ENCODE results near the gene EMC7. TPM values are rescaled to one million over a fixed set of nuclear protein-coding genes. Genes with fewer than 3 reads are reported as not detected.
A peak's percentile ranks its signal among the peaks of the same experiment; 100 is the strongest.

Gene EMC7
- total and polyA plus RNA-seq, 2 of the 13 experiments (the other 11 are each of a cell fraction or from before 2014, with no cell fraction given): 46.8 to 113 TPM

DNA sequence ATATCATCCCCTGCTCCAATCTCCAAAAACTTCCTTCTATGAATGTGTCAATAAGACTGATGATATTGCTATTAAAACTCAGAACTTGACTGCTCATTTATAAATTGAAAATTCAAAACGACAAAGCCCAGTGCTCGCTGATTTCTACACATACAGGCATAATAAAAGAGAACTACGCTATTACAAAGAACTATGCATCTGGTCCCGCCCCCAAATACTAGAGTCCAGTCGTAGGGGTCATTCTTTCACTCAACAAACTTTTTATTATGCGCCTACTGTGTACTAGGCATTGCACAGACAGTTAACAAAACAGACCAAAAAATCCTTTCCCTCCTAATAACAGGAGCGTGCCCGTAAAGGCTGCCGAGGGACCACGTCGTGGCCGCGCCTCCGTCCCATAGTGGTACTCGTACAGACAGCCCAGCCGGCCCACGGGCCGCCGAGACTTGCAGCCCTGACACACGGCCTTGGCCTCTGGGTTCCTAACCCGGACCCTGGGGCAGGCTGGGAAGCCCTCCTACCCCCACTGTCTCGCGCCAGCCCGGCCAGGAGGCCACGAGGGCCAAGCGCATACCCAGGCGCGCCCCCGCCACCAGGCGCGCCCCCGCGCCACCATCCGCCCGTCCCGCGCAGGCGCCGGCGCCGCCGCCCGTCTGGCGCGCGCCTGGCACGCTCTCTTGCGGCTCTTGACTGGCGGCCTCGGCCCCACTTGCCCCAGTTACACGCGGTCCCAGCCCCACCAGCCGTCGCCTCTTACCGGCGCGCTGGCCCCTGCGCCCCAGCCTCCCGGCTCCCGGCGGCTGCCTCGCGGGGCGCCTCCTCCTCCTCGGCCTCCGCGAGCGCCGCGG is 63.4 kb downstream of the EMC7 start (continued):
- TF ChIP-seq, protein P1, sequence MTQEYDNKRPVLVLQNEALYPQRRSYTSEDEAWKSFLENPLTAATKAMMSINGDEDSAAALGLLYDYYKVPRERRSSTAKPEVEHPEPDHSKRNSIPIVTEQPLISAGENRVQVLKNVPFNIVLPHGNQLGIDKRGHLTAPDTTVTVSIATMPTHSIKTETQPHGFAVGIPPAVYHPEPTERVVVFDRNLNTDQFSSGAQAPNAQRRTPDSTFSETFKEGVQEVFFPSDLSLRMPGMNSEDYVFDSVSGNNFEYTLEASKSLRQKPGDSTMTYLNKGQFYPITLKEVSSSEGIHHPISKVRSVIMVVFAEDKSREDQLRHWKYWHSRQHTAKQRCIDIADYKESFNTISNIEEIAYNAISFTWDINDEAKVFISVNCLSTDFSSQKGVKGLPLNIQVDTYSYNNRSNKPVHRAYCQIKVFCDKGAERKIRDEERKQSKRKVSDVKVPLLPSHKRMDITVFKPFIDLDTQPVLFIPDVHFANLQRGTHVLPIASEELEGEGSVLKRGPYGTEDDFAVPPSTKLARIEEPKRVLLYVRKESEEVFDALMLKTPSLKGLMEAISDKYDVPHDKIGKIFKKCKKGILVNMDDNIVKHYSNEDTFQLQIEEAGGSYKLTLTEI (CRISPR knock-in tag; conservative IDR thresholded peaks at IDR 0.05): no peak
- TF ChIP-seq, protein P2, sequence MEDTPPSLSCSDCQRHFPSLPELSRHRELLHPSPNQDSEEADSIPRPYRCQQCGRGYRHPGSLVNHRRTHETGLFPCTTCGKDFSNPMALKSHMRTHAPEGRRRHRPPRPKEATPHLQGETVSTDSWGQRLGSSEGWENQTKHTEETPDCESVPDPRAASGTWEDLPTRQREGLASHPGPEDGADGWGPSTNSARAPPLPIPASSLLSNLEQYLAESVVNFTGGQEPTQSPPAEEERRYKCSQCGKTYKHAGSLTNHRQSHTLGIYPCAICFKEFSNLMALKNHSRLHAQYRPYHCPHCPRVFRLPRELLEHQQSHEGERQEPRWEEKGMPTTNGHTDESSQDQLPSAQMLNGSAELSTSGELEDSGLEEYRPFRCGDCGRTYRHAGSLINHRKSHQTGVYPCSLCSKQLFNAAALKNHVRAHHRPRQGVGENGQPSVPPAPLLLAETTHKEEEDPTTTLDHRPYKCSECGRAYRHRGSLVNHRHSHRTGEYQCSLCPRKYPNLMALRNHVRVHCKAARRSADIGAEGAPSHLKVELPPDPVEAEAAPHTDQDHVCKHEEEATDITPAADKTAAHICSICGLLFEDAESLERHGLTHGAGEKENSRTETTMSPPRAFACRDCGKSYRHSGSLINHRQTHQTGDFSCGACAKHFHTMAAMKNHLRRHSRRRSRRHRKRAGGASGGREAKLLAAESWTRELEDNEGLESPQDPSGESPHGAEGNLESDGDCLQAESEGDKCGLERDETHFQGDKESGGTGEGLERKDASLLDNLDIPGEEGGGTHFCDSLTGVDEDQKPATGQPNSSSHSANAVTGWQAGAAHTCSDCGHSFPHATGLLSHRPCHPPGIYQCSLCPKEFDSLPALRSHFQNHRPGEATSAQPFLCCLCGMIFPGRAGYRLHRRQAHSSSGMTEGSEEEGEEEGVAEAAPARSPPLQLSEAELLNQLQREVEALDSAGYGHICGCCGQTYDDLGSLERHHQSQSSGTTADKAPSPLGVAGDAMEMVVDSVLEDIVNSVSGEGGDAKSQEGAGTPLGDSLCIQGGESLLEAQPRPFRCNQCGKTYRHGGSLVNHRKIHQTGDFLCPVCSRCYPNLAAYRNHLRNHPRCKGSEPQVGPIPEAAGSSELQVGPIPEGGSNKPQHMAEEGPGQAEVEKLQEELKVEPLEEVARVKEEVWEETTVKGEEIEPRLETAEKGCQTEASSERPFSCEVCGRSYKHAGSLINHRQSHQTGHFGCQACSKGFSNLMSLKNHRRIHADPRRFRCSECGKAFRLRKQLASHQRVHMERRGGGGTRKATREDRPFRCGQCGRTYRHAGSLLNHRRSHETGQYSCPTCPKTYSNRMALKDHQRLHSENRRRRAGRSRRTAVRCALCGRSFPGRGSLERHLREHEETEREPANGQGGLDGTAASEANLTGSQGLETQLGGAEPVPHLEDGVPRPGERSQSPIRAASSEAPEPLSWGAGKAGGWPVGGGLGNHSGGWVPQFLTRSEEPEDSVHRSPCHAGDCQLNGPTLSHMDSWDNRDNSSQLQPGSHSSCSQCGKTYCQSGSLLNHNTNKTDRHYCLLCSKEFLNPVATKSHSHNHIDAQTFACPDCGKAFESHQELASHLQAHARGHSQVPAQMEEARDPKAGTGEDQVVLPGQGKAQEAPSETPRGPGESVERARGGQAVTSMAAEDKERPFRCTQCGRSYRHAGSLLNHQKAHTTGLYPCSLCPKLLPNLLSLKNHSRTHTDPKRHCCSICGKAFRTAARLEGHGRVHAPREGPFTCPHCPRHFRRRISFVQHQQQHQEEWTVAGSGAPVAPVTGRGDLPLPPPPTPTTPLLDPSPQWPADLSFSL (CRISPR knock-in tag; IDR thresholded peaks at IDR 0.05): no peak
- no peak for TF ChIP-seq ZNF615 (CRISPR knock-in tag; IDR thresholded peaks at IDR 0.05; ENCODE audit: borderline replicate concordance)
- peak; percentile 58; the same call in 1 of the 2 replicates for TF ChIP-seq SALL2 (CRISPR knock-in tag; IDR thresholded peaks at IDR 0.05)
- TF ChIP-seq, protein P3, sequence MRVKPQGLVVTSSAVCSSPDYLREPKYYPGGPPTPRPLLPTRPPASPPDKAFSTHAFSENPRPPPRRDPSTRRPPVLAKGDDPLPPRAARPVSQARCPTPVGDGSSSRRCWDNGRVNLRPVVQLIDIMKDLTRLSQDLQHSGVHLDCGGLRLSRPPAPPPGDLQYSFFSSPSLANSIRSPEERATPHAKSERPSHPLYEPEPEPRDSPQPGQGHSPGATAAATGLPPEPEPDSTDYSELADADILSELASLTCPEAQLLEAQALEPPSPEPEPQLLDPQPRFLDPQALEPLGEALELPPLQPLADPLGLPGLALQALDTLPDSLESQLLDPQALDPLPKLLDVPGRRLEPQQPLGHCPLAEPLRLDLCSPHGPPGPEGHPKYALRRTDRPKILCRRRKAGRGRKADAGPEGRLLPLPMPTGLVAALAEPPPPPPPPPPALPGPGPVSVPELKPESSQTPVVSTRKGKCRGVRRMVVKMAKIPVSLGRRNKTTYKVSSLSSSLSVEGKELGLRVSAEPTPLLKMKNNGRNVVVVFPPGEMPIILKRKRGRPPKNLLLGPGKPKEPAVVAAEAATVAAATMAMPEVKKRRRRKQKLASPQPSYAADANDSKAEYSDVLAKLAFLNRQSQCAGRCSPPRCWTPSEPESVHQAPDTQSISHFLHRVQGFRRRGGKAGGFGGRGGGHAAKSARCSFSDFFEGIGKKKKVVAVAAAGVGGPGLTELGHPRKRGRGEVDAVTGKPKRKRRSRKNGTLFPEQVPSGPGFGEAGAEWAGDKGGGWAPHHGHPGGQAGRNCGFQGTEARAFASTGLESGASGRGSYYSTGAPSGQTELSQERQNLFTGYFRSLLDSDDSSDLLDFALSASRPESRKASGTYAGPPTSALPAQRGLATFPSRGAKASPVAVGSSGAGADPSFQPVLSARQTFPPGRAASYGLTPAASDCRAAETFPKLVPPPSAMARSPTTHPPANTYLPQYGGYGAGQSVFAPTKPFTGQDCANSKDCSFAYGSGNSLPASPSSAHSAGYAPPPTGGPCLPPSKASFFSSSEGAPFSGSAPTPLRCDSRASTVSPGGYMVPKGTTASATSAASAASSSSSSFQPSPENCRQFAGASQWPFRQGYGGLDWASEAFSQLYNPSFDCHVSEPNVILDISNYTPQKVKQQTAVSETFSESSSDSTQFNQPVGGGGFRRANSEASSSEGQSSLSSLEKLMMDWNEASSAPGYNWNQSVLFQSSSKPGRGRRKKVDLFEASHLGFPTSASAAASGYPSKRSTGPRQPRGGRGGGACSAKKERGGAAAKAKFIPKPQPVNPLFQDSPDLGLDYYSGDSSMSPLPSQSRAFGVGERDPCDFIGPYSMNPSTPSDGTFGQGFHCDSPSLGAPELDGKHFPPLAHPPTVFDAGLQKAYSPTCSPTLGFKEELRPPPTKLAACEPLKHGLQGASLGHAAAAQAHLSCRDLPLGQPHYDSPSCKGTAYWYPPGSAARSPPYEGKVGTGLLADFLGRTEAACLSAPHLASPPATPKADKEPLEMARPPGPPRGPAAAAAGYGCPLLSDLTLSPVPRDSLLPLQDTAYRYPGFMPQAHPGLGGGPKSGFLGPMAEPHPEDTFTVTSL (CRISPR knock-in tag; IDR thresholded peaks at IDR 0.05; ENCODE audit: borderline replicate concordance): no peak
- no peak for TF ChIP-seq ZNF567 (CRISPR knock-in tag; IDR thresholded peaks at IDR 0.05; ENCODE audit: borderline replicate concordance)
- TF ChIP-seq ZNF260 (CRISPR knock-in tag; IDR thresholded peaks at IDR 0.05; ENCODE audit: borderline replicate concordance, low read depth): no peak
- no peak for TF ChIP-seq GATA4 (IDR thresholded peaks at IDR 0.05; ENCODE audit: borderline replicate concordance, low read depth)
- TF ChIP-seq CREM (IDR thresholded peaks at IDR 0.05): no peak
- no peak for TF ChIP-seq CREM (CRISPR knock-in tag; IDR thresholded peaks at IDR 0.05)
- no peak for TF ChIP-seq ZNF780A (CRISPR knock-in tag; IDR thresholded peaks at IDR 0.05)
- TF ChIP-seq TARDBP (CRISPR knock-in tag; IDR thresholded peaks at IDR 0.05): peak; percentile 60; the same call in 1 of the 2 replicates
- TF ChIP-seq TBX3 (IDR thresholded peaks at IDR 0.05; ENCODE audit: borderline replicate concordance): no peak
- TF ChIP-seq ZNF292 (CRISPR knock-in tag; IDR thresholded peaks at IDR 0.05; ENCODE audit: borderline replicate concordance, low read depth): 0 out of 2 replicates have a peak, but pooled peaks have one; percentile 40
- TF ChIP-seq HNRNPL (IDR thresholded peaks at IDR 0.05; ENCODE audit: low read depth, low read length): no peak

All from HepG2 (cell line).